ENCODE data around the gene TPGS2. TPM values are rescaled to one million over a fixed set of nuclear protein-coding genes. Genes with fewer than 3 reads are reported as not detected.

The TPGS2 gene
- total RNA-seq, 1 experiment from 2014 or later = 93.3 TPM

DNA sequence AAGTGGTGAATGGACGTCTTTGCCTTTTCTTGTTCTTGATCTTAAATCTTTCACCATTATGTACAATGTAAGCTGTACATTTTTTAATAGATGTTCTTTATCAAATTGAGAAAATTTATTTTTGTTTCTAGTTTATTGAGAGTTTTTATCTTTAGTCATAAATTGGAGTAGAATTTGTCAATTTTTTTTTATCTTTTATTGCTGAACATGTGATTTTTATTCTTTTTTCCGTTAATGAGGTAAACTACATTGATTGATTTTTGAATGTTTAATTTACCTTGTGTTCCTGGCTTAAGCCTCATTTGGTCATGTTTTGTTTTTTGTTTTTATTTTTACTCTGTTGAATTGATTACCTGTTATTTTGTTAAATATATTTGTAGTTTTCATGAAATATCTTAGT lies 19.8 kb upstream of the TPGS2 start:
- no peak for ATAC-seq
- no peaks in the 10 kb centered on the region for H3K27me3 ChIP-seq (ENCODE audit: insufficient read depth, low read length)
- no peak overlapping the region for H3K4me3 ChIP-seq (replicated peaks in 1 of 2; ENCODE audit: low read depth in 1 of 2, low read length in 2 of 2)
- ChIA-PET POLR2A (no interaction called here), CTCF (no interaction called here), RAD21 (ENCODE audit: low non-redundant PET in 1 of 2, low total read pairs in 2 of 2, uncharacterized antibody in 2 of 2, unreplicated experiment in 2 of 2) (no interaction called here)
- no peak overlapping the region for H3K9ac ChIP-seq (ENCODE audit: low read length)
- H3K36me3 ChIP-seq (ENCODE audit: control insufficient read depth in 1 of 2, insufficient read depth in 2 of 2, low read length in 2 of 2) = no peaks in the 10 kb centered on the region
- no peaks in the 10 kb centered on the region; a peak in 1 of 4 replicates for H3K9me3 ChIP-seq (ENCODE audit: control insufficient read depth in 1 of 2, insufficient read depth in 1 of 2, low read depth in 1 of 2, low read length in 2 of 2)
- DNase-seq (ENCODE audit: low read depth, low spot score) = no peak
- H4K20me1 ChIP-seq (ENCODE audit: insufficient read depth) = no peaks in the 10 kb centered on the region
- TF ChIP-seq SRF (IDR thresholded peaks at IDR 0.05; ENCODE audit: low read depth) (no peak), ZFX (IDR thresholded peaks at IDR 0.05) (no peak), JUND (IDR thresholded peaks at IDR 0.05) (no peak), CEBPB (IDR thresholded peaks at IDR 0.05; ENCODE audit: low read depth) (no peak), ZNF274 (IDR thresholded peaks at IDR 0.05; ENCODE audit: low read depth, low read length) (no peak), CBX3 (IDR thresholded peaks at IDR 0.05; ENCODE audit: low read depth) (no peak), EZH2phosphoT487 (IDR thresholded peaks at IDR 0.05; ENCODE audit: borderline replicate concordance) (no peak), POLR2AphosphoS5 (IDR thresholded peaks at IDR 0.05; ENCODE audit: low read depth, low read length) (no peak), RAD21 (IDR thresholded peaks at IDR 0.05; ENCODE audit: low read depth) (no peak), POLR2A (IDR thresholded peaks at IDR 0.05; ENCODE audit: borderline replicate concordance, extremely low read depth, insufficient read depth, insufficient read length) (no peak), FOSL1 (IDR thresholded peaks at IDR 0.05; ENCODE audit: low read depth) (no peak), EZH2 (IDR thresholded peaks at IDR 0.05) (no peak), TCF7L2 (IDR thresholded peaks at IDR 0.05; ENCODE audit: borderline replicate concordance, extremely low read depth, insufficient read depth, insufficient read length) (no peak)
- TF ChIP-seq, protein P1, sequence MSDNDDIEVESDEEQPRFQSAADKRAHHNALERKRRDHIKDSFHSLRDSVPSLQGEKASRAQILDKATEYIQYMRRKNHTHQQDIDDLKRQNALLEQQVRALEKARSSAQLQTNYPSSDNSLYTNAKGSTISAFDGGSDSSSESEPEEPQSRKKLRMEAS (IDR thresholded peaks at IDR 0.05) = no peak
- TF ChIP-seq, protein P2, sequence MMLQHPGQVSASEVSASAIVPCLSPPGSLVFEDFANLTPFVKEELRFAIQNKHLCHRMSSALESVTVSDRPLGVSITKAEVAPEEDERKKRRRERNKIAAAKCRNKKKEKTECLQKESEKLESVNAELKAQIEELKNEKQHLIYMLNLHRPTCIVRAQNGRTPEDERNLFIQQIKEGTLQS (IDR thresholded peaks at IDR 0.05) = no peak
- TF ChIP-seq, protein P3, sequence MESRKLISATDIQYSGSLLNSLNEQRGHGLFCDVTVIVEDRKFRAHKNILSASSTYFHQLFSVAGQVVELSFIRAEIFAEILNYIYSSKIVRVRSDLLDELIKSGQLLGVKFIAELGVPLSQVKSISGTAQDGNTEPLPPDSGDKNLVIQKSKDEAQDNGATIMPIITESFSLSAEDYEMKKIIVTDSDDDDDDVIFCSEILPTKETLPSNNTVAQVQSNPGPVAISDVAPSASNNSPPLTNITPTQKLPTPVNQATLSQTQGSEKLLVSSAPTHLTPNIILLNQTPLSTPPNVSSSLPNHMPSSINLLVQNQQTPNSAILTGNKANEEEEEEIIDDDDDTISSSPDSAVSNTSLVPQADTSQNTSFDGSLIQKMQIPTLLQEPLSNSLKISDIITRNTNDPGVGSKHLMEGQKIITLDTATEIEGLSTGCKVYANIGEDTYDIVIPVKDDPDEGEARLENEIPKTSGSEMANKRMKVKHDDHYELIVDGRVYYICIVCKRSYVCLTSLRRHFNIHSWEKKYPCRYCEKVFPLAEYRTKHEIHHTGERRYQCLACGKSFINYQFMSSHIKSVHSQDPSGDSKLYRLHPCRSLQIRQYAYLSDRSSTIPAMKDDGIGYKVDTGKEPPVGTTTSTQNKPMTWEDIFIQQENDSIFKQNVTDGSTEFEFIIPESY (IDR thresholded peaks at IDR 0.05; ENCODE audit: extremely low read depth, insufficient replicate concordance, low read length) = no peak
- TF ChIP-seq, protein P4, sequence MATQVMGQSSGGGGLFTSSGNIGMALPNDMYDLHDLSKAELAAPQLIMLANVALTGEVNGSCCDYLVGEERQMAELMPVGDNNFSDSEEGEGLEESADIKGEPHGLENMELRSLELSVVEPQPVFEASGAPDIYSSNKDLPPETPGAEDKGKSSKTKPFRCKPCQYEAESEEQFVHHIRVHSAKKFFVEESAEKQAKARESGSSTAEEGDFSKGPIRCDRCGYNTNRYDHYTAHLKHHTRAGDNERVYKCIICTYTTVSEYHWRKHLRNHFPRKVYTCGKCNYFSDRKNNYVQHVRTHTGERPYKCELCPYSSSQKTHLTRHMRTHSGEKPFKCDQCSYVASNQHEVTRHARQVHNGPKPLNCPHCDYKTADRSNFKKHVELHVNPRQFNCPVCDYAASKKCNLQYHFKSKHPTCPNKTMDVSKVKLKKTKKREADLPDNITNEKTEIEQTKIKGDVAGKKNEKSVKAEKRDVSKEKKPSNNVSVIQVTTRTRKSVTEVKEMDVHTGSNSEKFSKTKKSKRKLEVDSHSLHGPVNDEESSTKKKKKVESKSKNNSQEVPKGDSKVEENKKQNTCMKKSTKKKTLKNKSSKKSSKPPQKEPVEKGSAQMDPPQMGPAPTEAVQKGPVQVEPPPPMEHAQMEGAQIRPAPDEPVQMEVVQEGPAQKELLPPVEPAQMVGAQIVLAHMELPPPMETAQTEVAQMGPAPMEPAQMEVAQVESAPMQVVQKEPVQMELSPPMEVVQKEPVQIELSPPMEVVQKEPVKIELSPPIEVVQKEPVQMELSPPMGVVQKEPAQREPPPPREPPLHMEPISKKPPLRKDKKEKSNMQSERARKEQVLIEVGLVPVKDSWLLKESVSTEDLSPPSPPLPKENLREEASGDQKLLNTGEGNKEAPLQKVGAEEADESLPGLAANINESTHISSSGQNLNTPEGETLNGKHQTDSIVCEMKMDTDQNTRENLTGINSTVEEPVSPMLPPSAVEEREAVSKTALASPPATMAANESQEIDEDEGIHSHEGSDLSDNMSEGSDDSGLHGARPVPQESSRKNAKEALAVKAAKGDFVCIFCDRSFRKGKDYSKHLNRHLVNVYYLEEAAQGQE (IDR thresholded peaks at IDR 0.05; ENCODE audit: low read depth) = no peak
- H3K4me1 ChIP-seq (ENCODE audit: control insufficient read depth in 1 of 2, insufficient read depth in 2 of 2, low read length in 2 of 2) = peaks cover 0 to 3% of the 10 kb centered on the region in 2 experiments; a peak in 1 of 4 replicates
- no peak overlapping the region for H2AFZ ChIP-seq (ENCODE audit: low read depth, low read length, poor library complexity, severe bottlenecking)
- no peak overlapping the region for H3K4me2 ChIP-seq (ENCODE audit: low read length)
- no TSS peak for BruUV-seq (replicated peaks)
- H3K27ac ChIP-seq (ENCODE audit: low read depth, low read length) = no peak overlapping the region
- H3K9me2 ChIP-seq (ENCODE audit: insufficient read depth) = no peaks in the 10 kb centered on the region
- H3K79me2 ChIP-seq (ENCODE audit: insufficient read depth, low read length) = no peaks in the 10 kb centered on the region
- intact Hi-C loops (cut with micrococcal nuclease) = no loop called here

Measured in HCT116 (cell line).